ENCODE data around the gene VWA8. TPM values are rescaled to one million over a fixed set of nuclear protein-coding genes. Genes with fewer than 3 reads are reported as not detected.
A peak's percentile ranks its signal among the peaks of the same experiment; 100 is the strongest.
"Not testable (repeated sequence)": the region's sequence is repeated elsewhere in the genome, so short reads cannot be mapped to it uniquely, and the experiment has no call there.

Gene VWA8
- total RNA-seq, 1 donor from 2014 or later: 11.0 TPM

GRCh38 chr13:41854758-41855157, 106.2 kb downstream of the VWA8 start:
- no peak for DNase-seq (ENCODE audit: low read depth, low spot score)

GRCh38 chr13:41851351-41851750, 109.6 kb downstream of the VWA8 start:
- no peak for DNase-seq (ENCODE audit: low read depth, low spot score)

GRCh38 chr13:41848435-41849255, 112.3 kb downstream of the VWA8 start:
- DNase-seq (ENCODE audit: low read depth, low spot score): no peak

GRCh38 chr13:41847216-41847615, 113.7 kb downstream of the VWA8 start:
- no peak for DNase-seq (ENCODE audit: low read depth, low spot score)

GRCh38 chr13:41842036-41842620, 118.8 kb downstream of the VWA8 start:
- DNase-seq (ENCODE audit: low read depth, low spot score): no peak

- no peak for DNase-seq (ENCODE audit: low read depth, low spot score)
Measured at GRCh38 chr13:41837629-41838028, 123.3 kb downstream of the VWA8 start.

GRCh38 chr13:41835871-41836270, 125.0 kb downstream of the VWA8 start:
- no peak for DNase-seq (ENCODE audit: low read depth, low spot score)

- not testable (repeated sequence) for DNase-seq (ENCODE audit: low read depth, low spot score)
Measured at GRCh38 chr13:41834697-41835096, 126.2 kb downstream of the VWA8 start.

- peak; percentile 10 for DNase-seq (ENCODE audit: low read depth, low spot score)
Measured at GRCh38 chr13:41833831-41834230, 127.1 kb downstream of the VWA8 start.

- DNase-seq (ENCODE audit: low read depth, low spot score): no peak
Measured at GRCh38 chr13:41833201-41833600, 127.7 kb downstream of the VWA8 start.

GRCh38 chr13:41827507-41828213, 133.2 kb downstream of the VWA8 start:
- DNase-seq (ENCODE audit: low read depth, low spot score): peak; percentile 37

GRCh38 chr13:41825691-41826090, 135.2 kb downstream of the VWA8 start:
- no peak for DNase-seq (ENCODE audit: low read depth, low spot score)

- DNase-seq (ENCODE audit: low read depth, low spot score): no peak
Measured at GRCh38 chr13:41823476-41823875, 137.4 kb downstream of the VWA8 start.

GRCh38 chr13:41822560-41822959, 138.3 kb downstream of the VWA8 start:
- no peak for DNase-seq (ENCODE audit: low read depth, low spot score)

GRCh38 chr13:41821238-41821594, 139.7 kb downstream of the VWA8 start:
- peak; percentile 15 for DNase-seq (ENCODE audit: low read depth, low spot score)

- DNase-seq (ENCODE audit: low read depth, low spot score): no peak
Measured at GRCh38 chr13:41820581-41821237, 140.2 kb downstream of the VWA8 start.

GRCh38 chr13:41816057-41816456, 144.9 kb downstream of the VWA8 start:
- DNase-seq (ENCODE audit: low read depth, low spot score): no peak

GRCh38 chr13:41813426-41813825, 147.5 kb downstream of the VWA8 start:
- DNase-seq (ENCODE audit: low read depth, low spot score): no peak

- DNase-seq (ENCODE audit: low read depth, low spot score): no peak
Measured at GRCh38 chr13:41812851-41813250, 148.1 kb downstream of the VWA8 start.

- DNase-seq (ENCODE audit: low read depth, low spot score): no peak
Measured at GRCh38 chr13:41812237-41812636, 148.7 kb downstream of the VWA8 start.

- DNase-seq (ENCODE audit: low read depth, low spot score): no peak
Measured at GRCh38 chr13:41811588-41812021, 149.3 kb downstream of the VWA8 start.

- no peak for DNase-seq (ENCODE audit: low read depth, low spot score)
Measured at GRCh38 chr13:41809962-41810361, 150.9 kb downstream of the VWA8 start.

Data from pulmonary artery endothelial cell (primary cell).